DMS 273 treated with DMSO at 0.1 percent for 48 hours (cell line): Measurements from ENCODE around the gene FOXI1.

Experiments used
- DNase-seq: peaks from one replicate; lab custom pipeline; 2025; lab: John Stamatoyannopoulos, UW

The FOXI1 gene

GRCh38 chr5:170151097-170151831, 45.6 kb downstream of the FOXI1 start:
- DNase-seq = no peak

- no peak for DNase-seq
Measured at GRCh38 chr5:170152767-170153166, 47.1 kb downstream of the FOXI1 start.

GRCh38 chr5:170154297-170154696, 48.6 kb downstream of the FOXI1 start:
- no peak for DNase-seq

- no peak for DNase-seq
Measured at GRCh38 chr5:170154744-170155143, 49.0 kb downstream of the FOXI1 start.

GRCh38 chr5:170155771-170156170, 50.1 kb downstream of the FOXI1 start:
- no peak for DNase-seq

- DNase-seq = no peak
Measured at GRCh38 chr5:170159101-170159698, 53.5 kb downstream of the FOXI1 start.
